DOHH2 (cell line): Measurements from ENCODE around the gene SUPT3H.

ENCODE experiments used
- H3F3A ChIP-seq: fragments of 200-600 bp; sonication (generic), shearing (Covaris generic); 2 replicates; pipeline ENCODE4 v1.6.0; 2016; ENCODE audit warnings: antibody characterized with exemption, mild to moderate bottlenecking; ENCODE audit not compliant: control insufficient read depth, insufficient read depth
- H3K27ac ChIP-seq: fragments of 200-600 bp; sonication (generic); 2 replicates; pipeline ENCODE4 v1.5.1; 2014; ENCODE audit warnings: low read depth, mild to moderate bottlenecking, low read length, moderate library complexity
- H3K27me3 ChIP-seq: fragments of 200-600 bp; sonication (generic); 2 replicates; pipeline ENCODE4 v1.6.1; 2014; ENCODE audit warnings: mild to moderate bottlenecking, low read length, mixed read lengths; ENCODE audit not compliant: control insufficient read depth
- H3K36me3 ChIP-seq: fragments of 200-600 bp; sonication (generic); 2 replicates; pipeline ENCODE4 v1.6.1; 2014; ENCODE audit warnings: mild to moderate bottlenecking, low read length, moderate library complexity, mixed read lengths; ENCODE audit not compliant: control insufficient read depth
- H3K4me1 ChIP-seq: fragments of 200-600 bp; sonication (generic); 2 replicates; pipeline ENCODE4 v1.6.1; 2014; ENCODE audit warnings: mild to moderate bottlenecking, low read length, mixed read lengths; ENCODE audit not compliant: control insufficient read depth
- H3K4me2 ChIP-seq: fragments of 200-600 bp; sonication (generic); 2 replicates; pipeline ENCODE4 v1.6.0; 2014; ENCODE audit warnings: mild to moderate bottlenecking, low read length, moderate library complexity
- H3K4me3 ChIP-seq: fragments of 200-600 bp; sonication (generic); 2 replicates; pipeline ENCODE4 v1.5.1; 2014; ENCODE audit warnings: mild to moderate bottlenecking, low read length, mixed read lengths
- H3K79me2 ChIP-seq: fragments of 200-600 bp; sonication (generic); 2 replicates; pipeline ENCODE4 v1.6.1; 2014; ENCODE audit warnings: mild to moderate bottlenecking, low read length, mixed read lengths; ENCODE audit not compliant: control insufficient read depth
- H3K9me2 ChIP-seq: fragments of 200-600 bp; sonication (generic); replicated peaks from 2 replicates; pipeline ENCODE4 v1.6.1; 2014; ENCODE audit warnings: mild to moderate bottlenecking, low read length, mixed read lengths; ENCODE audit not compliant: control insufficient read depth
- H3K9me3 ChIP-seq: fragments of 200-600 bp; sonication (generic); 2 replicates; pipeline ENCODE4 v1.6.1; 2014; ENCODE audit warnings: antibody characterized with exemption, low read length, mixed read lengths; ENCODE audit not compliant: control insufficient read depth, insufficient read depth
- H4K20me1 ChIP-seq: fragments of 200-600 bp; sonication (generic); 2 replicates; pipeline ENCODE4 v1.6.0; 2014; ENCODE audit warnings: low read depth, mild to moderate bottlenecking, antibody characterized with exemption, low read length, moderate library complexity; ENCODE audit not compliant: control insufficient read depth, insufficient read depth
- EZH2phosphoT487 ChIP-seq: fragments of 200-600 bp; sonication (generic); IDR thresholded peaks from 2 replicates; pipeline ENCODE4 v1.6.1; 2017; ENCODE audit warnings: borderline replicate concordance, mild to moderate bottlenecking, antibody characterized with exemption, low read length, moderate library complexity, mixed read lengths
- TF ChIP-seq, protein P1 (sequence below): fragments of 200-600 bp; sonication (generic); IDR thresholded peaks from one replicate; pipeline ENCODE4 v1.5.1; 2014; ENCODE audit warnings: antibody characterized with exemption, mild to moderate bottlenecking, low read depth, low read length; ENCODE audit not compliant: poor library complexity, severe bottlenecking

SUPT3H gene

DNA sequence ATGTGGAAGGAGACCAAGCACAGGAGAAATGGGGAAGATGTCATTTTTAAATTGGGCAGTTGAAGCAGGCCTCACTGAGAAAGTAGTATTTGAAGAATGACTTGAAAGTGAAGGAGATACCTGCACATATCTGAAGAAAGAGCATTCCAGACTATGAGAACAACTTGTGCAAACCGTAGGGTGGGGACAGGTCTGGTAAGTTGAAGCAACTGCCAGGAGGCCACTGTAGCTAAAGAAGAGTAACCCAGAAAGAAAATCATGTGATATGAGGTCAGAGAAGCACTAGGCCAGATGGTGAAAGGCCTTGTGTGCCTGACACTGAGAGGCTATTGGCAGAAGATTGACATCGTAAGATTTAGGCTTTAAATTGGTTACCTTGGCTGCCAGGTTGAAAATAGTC is 4.7 kb upstream of the SUPT3H start:
- no peak overlapping the region for H3K27ac ChIP-seq
- H3K36me3 ChIP-seq = no peaks in the 10 kb centered on the region
- H4K20me1 ChIP-seq = no peaks in the 10 kb centered on the region
- no peak overlapping the region for H3K4me3 ChIP-seq
- no peaks in the 10 kb centered on the region for H3K9me2 ChIP-seq
- peaks cover 6% of the 10 kb centered on the region for H3K79me2 ChIP-seq
- no peak overlapping the region for H3K4me2 ChIP-seq
- no peaks in the 10 kb centered on the region for H3K9me3 ChIP-seq
- H3K4me1 ChIP-seq = peaks cover 20% of the 10 kb centered on the region
- H3F3A ChIP-seq = no peaks in the 10 kb centered on the region
- H3K27me3 ChIP-seq = no peaks in the 10 kb centered on the region; the same call in 1 of the 2 replicates
- no peak for TF ChIP-seq EZH2phosphoT487
- TF ChIP-seq, protein P1, sequence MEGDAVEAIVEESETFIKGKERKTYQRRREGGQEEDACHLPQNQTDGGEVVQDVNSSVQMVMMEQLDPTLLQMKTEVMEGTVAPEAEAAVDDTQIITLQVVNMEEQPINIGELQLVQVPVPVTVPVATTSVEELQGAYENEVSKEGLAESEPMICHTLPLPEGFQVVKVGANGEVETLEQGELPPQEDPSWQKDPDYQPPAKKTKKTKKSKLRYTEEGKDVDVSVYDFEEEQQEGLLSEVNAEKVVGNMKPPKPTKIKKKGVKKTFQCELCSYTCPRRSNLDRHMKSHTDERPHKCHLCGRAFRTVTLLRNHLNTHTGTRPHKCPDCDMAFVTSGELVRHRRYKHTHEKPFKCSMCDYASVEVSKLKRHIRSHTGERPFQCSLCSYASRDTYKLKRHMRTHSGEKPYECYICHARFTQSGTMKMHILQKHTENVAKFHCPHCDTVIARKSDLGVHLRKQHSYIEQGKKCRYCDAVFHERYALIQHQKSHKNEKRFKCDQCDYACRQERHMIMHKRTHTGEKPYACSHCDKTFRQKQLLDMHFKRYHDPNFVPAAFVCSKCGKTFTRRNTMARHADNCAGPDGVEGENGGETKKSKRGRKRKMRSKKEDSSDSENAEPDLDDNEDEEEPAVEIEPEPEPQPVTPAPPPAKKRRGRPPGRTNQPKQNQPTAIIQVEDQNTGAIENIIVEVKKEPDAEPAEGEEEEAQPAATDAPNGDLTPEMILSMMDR = no peak

DNA sequence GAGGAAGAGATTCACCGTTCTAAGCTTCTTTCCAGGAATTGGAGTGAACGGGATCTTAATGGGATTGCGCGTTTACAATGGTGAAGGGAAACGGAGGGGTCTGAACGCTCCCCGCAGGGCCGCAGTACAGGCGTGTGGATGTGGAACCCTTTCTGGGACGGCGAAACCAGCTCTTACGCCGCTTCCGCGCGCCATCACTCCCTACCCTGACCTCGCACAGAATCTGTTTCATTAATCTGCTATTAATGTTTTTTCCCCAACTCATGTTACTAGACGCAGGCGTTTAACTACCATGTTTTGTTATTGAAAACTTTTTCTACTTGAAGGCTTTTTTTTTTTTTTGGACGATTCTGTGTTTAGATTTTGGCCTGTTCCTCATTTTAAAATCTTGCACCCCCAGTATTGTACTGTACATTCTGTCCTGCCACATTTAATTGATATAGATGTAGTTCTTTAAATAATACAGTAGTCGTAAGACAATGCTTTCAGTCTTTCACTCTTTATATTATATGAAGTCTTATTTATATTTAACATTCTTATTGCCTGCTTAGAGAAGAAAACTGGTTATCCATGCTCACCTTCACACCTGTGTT is 696 bp upstream of the SUPT3H start:
- TF ChIP-seq, protein P1 = no peak
- TF ChIP-seq EZH2phosphoT487 = no peak
- Histone ChIP-seq H3K27me3 (no peaks in the 10 kb centered on the region), H3K4me1 (peaks cover 36% of the 10 kb centered on the region)

GRCh38 chr6:45377043-45377553 is 636 bp downstream of the SUPT3H start:
- Histone ChIP-seq H3K79me2 (peaks cover 25% of the 10 kb centered on the region), H3K9me3 (no peaks in the 10 kb centered on the region), H3K4me3 (peak overlapping the region; percentile 95), H4K20me1 (no peaks in the 10 kb centered on the region), H3K27me3 (no peaks in the 10 kb centered on the region), H3K4me1 (peaks cover 36% of the 10 kb centered on the region), H3K36me3 (no peaks in the 10 kb centered on the region), H3K27ac (peak overlapping the region; percentile 83), H3K9me2 (no peaks in the 10 kb centered on the region), H3K4me2 (peak overlapping the region; percentile 69), H3F3A (no peaks in the 10 kb centered on the region)
- no peak for TF ChIP-seq EZH2phosphoT487
- TF ChIP-seq, protein P1 = peak; percentile 15

More for the DNA sequence above, 696 bp upstream of the SUPT3H start:
- Histone ChIP-seq H3K36me3 (no peaks in the 10 kb centered on the region), H3K27ac (peak overlapping the region; percentile 83), H4K20me1 (no peaks in the 10 kb centered on the region), H3K9me3 (no peaks in the 10 kb centered on the region), H3K4me2 (peak overlapping the region; percentile 69), H3K9me2 (no peaks in the 10 kb centered on the region), H3K4me3 (peak overlapping the region; percentile 95), H3F3A (no peaks in the 10 kb centered on the region), H3K79me2 (peaks cover 25% of the 10 kb centered on the region)
